Lung microvascular endothelial cell (primary cell): ENCODE data around the gene RORB. TPM values are rescaled to one million over a fixed set of nuclear protein-coding genes. Genes with fewer than 3 reads are reported as not detected.

ENCODE experiments used
- DNase-seq, 2 donors: peaks; one replicate each; pipeline versions ENCODE4 v3.0.0 to v3.0.0-alpha.2; 2010; ENCODE audit warnings: low read depth in 2 of 2
- total RNA-seq: library from RNA; depleted of rRNA; stranded (reverse); fragments of >200 nt; gene quantifications from 2 replicates; pipeline ENCODE4 v1.2.1, GENCODE V29; 2014

Gene RORB
- not detected in 2 replicates for total RNA-seq

DNA sequence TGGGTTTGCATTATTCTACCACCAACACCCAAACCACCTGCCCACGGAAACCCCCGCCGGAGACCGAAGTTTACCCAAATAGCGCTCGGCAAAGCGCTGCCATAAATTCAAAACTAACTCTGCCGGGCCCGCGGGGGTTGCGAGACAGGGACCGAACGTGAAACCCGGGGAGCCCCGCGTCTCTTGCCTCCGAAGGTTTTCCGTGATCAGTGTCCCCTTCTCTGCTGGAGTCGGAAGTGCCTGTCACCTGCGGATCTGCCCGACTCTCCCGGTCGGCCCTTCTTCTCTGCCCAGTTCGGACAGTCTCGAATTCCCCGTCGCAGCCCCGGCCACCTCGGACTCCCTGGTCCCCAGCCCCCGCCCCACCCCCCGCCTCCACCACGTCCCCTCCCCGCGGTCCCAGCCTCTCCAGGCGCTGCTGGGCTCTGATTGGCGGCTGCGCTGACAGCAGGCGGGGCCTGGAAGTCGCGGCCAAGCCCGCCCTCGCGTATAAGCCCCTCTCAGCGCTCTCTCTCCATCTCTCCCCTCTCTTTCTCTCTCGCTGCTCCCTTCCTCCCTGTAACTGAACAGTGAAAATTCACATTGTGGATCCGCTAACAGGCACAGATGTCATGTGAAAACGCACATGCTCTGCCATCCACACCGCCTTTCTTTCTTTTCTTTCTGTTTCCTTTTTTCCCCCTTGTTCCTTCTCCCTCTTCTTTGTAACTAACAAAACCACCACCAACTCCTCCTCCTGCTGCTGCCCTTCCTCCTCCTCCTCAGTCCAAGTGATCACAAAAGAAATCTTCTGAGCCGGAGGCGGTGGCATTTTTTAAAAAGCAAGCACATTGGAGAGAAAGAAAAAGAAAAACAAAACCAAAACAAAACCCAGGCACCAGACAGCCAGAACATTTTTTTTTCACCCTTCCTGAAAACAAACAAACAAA is at the start of gene RORB:
TSS of gene RORB (plus strand) at position 517 of the 929 bp plus-strand sequence. CDS start 642 bp downstream, outside the sequence.
- DNase-seq = peak; percentile 37 to 58

DNA sequence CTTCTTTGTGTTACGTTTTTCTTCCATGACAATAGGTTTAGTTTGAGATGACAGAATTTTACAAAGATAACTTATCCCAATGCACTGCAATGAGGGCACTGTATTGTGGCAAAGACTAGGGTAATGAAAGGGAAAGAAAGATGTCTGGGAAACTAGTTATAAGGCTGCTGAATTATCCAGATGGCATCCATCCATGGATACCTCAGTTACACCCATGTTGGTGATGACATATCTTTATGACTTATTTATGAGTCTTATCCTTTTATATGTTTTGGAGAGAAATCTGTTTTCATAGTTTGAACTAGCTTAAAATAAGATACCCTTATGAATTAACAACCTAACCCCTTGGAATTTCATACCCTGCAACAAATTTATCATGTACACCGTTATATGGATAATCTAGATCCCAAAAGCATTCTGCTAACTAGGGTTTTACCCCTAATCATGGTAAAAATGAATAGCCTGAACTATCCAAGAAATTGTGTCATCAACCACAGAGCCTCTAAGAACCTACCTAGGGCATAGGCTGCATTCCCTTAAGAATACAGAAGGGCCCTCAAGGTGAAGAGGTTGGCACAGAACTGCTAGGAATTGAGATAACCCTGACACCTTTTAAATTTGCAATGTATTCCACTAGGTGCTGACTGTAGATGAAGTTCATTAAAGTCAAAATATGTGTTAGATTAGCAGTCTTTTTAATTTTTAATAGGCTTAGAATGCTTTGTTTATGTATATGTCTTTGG is 49.5 kb upstream of the RORB start:
- DNase-seq = no peak

- no peak for DNase-seq
Observed at GRCh38 chr9:74449060-74449459, 48.1 kb upstream of the RORB start.

DNA sequence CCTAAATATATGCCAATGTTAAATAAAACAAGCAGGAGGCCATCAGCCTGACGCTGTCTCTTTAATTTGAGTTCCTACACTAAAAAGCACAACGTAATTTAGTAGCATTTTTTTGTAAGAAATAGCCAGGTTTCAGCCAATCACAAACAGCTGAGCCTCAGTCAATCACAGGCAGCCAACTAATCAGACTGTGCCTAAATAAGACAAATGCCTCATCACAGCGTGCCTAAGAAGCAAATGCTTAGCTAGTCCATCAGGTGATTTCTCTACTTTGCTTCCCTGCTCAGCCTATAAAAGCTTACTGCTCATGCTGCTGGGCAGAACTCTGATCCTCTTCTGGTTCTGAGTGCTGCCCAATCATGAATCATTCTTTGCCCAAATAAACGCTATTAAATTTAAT is 38.3 kb upstream of the RORB start:
- DNase-seq = no peak

DNA sequence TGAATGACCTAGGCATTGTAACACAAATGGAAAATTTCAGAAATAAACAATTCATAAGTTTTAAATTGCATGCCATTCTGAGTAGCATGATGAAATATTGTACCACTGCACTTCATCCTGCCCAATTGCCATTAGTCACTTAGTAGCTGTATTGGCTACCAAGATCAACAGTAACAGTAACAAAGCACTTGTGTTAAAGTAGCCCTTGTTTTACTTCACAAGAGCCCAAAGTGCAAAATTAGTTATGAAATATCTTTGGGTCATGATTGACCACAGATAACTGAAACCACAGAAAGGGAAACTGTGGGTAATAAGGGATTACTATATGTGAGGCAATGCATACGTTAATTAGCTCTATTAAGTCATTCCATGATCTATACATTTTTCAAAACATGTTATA is 33.3 kb upstream of the RORB start:
- DNase-seq = no peak

DNA sequence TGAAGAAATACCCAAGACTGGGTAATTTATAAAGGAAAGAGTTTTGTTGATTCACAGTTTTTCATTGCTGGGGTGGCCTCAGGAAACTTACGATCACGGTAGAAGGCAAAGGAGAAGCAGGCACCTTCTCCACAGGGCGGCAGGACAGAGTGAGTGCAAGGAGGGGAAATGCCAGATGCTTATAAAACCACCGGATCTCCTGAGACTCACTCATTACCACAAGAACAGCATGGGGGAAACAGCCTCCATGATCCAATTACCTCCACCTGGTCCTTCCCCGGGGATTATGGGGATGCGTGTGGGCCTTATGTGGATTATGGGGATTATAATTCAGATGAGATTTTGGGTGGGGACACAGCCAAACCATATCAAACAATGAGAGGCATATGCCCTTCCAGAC is 18.5 kb upstream of the RORB start:
- no peak for DNase-seq

DNA sequence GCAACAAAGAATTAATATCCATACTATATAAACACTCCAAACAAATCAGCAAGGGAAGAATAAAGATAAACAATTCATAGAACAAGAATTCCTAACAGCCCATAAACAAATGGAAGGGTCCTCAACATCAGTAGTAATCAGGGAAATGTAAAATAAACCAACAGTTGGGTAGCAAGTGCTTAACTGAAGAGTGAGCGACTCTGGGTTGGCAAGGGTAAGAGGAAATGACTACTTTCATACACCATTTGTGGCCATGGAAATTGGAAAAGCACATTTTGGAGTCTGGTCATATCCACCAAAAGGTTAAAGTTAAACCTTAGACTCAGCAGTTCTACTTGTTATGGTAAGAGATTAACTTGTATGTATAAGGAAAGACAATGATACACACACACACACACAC is 17.4 kb upstream of the RORB start:
- DNase-seq = no peak

DNA sequence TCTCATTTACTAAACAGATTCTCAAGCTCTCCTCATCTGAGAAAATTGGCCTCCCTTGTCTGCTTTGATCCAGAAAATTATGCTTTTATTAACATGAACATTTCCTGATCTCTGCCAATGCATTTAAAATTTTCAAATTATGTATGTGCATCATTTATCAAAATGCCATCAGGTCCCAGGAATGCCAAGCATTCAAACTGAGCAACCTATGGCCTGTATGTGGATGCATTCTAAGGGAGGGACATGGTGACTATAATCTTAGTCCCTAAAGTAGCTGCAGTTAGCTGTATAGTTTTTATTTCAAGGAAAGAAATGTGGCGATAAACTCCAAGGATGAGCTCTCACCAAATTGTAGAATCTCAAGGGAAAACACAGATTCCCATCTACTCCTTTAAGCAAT is 9.7 kb upstream of the RORB start:
- no peak for DNase-seq

DNA sequence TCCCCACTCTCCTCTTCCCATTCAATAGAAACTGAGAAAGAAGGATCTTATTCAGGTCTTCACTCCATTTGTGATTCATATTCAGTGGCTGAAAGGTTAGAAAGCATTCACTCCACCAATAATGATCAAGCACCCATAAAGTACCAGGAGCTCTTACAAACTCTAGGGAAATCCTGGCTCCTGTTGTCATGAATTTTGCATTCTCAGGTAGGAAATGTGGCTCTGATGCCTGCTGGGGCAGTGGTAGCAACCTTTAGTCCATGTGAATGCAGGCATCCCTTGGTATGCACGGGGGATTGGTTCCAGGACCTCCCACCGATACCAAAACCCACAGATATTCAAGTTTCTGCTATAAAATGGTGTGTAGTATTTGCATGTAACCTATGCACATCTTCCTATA is 3.6 kb upstream of the RORB start:
- no peak for DNase-seq

GRCh38 chr9:74494490-74494889 is 2.6 kb upstream of the RORB start:
- DNase-seq = no peak

DNA sequence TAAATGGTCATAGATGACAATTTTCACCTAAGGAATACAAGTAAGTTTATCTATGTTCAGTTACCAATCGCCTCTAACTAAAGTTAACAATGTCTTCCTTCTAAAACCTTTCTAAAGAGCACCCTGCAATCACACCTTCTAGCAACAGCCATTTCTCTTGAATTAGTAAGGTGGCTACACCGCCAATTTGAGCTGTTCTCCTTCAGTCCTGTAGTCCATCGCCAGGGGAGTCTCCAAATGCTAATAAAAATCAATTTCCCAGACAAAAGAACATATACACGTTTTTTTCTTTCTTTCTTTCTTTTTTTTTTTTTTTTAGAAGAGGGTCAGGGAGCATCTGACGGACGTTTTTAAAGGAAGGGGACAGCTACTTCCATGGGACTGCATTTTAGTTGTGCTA is 729 bp upstream of the RORB start:
- no peak for DNase-seq

DNA sequence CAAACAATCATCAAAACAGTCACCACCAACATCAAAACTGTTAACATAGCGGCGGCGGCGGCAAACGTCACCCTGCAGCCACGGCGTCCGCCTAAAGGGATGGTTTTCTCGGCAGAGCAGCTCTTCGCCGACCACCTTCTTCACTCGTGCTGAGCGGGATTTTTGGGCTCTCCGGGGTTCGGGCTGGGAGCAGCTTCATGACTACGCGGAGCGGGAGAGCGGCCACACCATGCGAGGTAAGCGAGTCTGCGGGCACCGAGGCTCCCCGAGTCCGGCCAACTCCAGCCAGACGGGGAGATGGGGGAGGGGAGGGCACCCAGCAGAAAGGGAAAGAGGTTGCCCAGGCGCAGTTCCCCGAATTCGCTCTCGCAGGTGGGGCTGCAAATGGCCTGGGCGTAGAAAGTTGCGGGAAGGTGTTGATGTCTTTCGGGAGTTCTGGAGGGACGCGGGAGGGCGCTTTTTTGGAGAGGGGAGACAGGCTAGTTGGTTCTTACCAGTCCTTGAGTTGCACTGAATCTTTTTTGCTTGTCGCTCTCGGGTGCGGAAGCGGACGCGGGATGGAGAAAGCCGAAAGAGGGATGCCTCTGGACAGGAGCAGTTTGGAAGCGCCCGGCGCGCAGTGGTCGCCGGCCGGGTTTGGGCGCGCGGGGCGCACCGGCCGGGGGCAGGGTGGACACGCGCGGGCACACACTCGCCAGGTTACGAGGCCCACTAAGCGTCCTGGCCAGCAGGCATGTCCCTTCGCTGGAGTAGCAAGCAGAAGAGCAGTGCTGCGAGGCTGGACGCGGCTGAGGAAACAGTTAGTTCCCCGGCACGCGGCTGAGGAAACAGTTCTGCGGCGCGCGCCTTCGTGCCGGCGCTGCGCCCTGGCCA is 849 bp downstream of the RORB start:
- peak; percentile 17 to 26 for DNase-seq

DNA sequence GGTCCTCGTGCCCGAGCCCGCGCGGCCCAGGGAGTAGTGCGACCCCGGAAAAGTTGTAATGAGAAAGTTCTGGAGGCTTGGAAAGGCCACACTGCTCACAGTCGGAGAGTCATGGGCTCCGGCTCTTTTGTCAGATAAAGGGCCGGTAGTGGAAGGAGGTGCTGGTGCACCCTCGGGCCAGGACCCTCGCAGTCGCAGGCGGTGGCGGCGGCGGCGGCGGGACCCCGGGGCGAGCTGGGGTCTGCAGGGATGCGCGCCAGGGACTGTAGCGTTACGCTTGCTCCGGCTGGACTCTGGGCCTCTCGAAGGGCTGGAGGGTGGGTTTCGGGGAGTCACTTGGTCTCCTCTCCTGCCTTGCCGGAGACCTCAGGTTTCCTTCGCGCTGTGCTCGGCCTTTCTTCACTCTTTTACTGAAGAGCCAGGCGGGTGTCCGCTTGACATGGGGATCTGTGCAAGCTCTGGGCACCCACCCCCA is 1.5 kb downstream of the RORB start:
- no peak for DNase-seq

DNA sequence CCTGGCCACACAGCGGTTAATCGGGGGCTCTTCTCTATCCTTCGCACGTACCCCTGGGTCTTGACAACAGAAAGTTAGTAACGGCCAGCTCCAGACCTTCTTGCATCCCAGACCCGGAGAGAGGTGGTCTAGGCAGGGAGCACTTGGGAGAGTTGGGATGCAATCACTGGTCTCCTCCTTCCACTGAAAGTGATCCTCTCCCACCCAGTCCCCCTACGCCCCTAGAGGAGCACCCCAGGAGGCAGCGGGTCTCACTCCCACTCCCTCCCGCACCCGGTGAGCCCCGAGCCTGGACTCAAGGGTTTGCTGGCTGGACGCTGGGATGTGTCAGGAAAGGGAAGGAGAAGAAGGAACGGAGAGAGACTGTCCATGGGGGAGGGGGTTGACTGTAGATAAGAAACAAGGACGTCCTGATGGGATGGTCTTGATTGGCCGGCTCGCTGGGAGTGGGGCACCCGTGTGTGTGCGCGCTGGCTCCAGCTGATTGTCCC is 2.0 kb downstream of the RORB start:
- DNase-seq = no peak

DNA sequence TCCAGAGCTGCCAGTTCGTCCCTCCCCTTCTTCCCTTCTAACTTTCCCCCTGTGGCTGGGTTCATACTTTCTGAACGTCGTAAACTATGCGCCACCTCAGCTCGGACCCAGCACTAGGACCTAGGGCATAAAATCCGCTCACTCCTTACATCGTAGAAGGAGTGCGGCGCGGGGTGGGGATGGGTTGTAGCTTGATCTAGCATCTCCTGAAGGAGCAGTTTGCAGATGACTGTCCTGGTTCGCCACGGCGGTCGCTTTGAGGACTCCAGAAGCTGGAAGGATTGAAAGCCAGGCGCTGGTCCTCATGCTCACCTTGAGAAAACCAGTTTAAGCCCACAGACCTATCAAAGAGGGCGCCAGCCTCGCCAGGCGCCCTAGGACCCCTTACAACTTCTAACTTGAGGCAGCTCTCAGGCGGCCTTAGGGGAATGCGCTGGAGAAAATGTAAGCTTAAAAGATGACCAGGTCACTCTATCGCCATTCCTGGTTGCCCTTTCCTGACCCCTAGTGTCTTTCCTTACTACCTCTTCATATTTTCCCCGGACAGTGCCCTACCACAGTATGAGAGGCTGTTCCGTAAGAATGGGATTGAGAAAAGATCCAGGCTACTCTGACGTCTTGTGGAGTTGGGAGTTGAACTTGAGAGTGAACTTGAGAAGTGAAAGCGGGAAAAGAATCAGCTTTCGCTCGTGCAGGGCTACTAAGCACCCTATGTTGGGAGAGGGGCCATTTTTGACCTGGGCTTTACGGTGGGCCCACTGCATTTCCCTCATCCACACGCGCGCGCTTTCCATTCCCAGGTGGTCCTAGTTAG is 2.8 kb downstream of the RORB start:
- peak in 1 of 2 donors; percentile 0 for DNase-seq

GRCh38 chr9:74500584-74500924 is 3.4 kb downstream of the RORB start:
- DNase-seq = no peak

- DNase-seq = no peak
Observed at GRCh38 chr9:74501570-74501969, 4.4 kb downstream of the RORB start.

DNA sequence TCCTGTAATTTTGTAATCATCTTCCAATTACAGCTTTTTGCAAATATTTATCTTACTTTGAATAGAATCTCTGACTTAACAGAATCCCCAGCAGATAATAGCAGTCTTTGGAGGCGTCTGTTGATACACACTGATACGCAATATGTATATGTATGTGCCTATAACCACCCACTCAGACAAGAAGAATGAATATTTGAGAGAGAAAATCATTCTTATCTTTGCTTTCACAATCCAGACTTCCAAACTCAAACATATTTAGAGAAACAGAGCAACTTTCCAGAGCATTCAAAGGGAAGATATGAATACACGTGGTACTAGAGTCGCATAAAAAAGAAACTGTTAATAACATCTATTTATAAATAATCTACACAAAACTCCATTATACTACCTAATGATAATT is 6.1 kb downstream of the RORB start:
- no peak for DNase-seq

GRCh38 chr9:74503666-74504065 is 6.5 kb downstream of the RORB start:
- no peak for DNase-seq

DNA sequence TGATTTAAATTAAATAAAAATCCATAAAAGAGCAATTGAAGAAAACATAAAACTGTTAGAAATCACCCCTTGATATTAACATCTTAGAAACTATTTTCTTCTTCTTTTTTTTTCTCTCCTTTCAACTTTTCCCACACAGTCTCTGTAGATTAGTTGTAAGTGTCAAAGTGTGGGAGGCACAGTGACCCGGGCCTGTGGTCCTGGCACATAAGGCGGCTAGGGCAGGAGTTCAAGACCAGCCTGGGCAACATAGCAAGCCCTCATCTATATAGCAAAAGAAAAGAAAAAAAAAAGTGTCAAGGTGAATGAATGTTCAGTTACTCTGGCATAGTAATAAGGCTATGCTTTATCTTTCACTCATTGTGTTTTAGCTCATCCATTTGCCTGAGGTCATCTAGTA is 14.2 kb downstream of the RORB start:
- no peak for DNase-seq

GRCh38 chr9:74512416-74512815 is 15.3 kb downstream of the RORB start:
- DNase-seq = no peak
